ENCODE measurements around the gene GJA5. TPM values are rescaled to one million over a fixed set of nuclear protein-coding genes. Genes with fewer than 3 reads are reported as not detected.

GJA5 gene
- total RNA-seq, 1 experiment from 2014 or later: not detected

DNA sequence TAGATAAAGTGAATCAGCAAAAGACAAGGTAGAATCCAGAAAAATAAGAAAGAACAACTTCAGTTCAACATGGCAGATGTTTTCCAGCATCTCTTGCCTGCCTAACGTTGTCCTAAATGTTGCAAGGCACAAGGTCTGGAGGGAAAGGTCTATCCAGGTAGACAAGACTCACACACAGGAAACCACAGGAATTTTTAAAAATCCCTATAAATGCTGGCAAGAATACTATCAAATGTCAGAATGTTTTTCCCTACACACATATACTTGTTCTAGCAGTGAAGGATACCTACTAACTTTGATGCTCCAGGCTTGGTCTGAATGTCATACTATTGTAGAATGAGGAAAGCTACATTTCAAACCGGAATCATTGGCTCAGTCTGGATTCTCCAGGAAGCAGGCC, 10.6 kb downstream of the GJA5 start:
- Histone ChIP-seq H4K20me1 (ENCODE audit: insufficient read depth) (no peaks in the 10 kb centered on the region), H2AFZ (ENCODE audit: low read depth, low read length, poor library complexity, severe bottlenecking) (no peak overlapping the region), H3K36me3 (ENCODE audit: control insufficient read depth in 1 of 2, insufficient read depth in 2 of 2, low read length in 2 of 2) (no peaks in the 10 kb centered on the region), H3K79me2 (ENCODE audit: insufficient read depth, low read length) (no peaks in the 10 kb centered on the region), H3K27ac (ENCODE audit: low read depth, low read length) (no peak overlapping the region), H3K9me2 (ENCODE audit: insufficient read depth) (no peaks in the 10 kb centered on the region), H3K9ac (ENCODE audit: low read length) (no peak overlapping the region), H3K9me3 (ENCODE audit: control insufficient read depth in 1 of 2, insufficient read depth in 1 of 2, low read depth in 1 of 2, low read length in 2 of 2) (no peaks in the 10 kb centered on the region), H3K4me2 (ENCODE audit: low read length) (no peak overlapping the region), H3K4me3 (replicated peaks in 1 of 2; ENCODE audit: low read depth in 1 of 2, low read length in 2 of 2) (no peak overlapping the region), H3K27me3 (ENCODE audit: insufficient read depth, low read length) (no peaks in the 10 kb centered on the region), H3K4me1 (ENCODE audit: control insufficient read depth in 1 of 2, insufficient read depth in 2 of 2, low read length in 2 of 2) (peaks cover 0 to 7% of the 10 kb centered on the region in 2 experiments; a peak in 1 of 4 replicates)
- CTCF ChIA-PET: no interaction called here
- POLR2A ChIA-PET: no interaction called here
- no peak for ATAC-seq
- RAD21 ChIA-PET (ENCODE audit: low non-redundant PET in 1 of 2, low total read pairs in 2 of 2, uncharacterized antibody in 2 of 2, unreplicated experiment in 2 of 2): no interaction called here
- intact Hi-C loops (cut with micrococcal nuclease): no loop called here
- BruUV-seq (replicated peaks): no TSS peak
- no peak for DNase-seq (ENCODE audit: low read depth, low spot score)
- TF ChIP-seq EZH2phosphoT487 (IDR thresholded peaks at IDR 0.05; ENCODE audit: borderline replicate concordance) (no peak), POLR2A (IDR thresholded peaks at IDR 0.05; ENCODE audit: borderline replicate concordance, extremely low read depth, insufficient read depth, insufficient read length) (no peak), YY1 (IDR thresholded peaks at IDR 0.05; ENCODE audit: extremely low read depth, insufficient replicate concordance, low read depth, low read length) (no peak), EGR1 (IDR thresholded peaks at IDR 0.05; ENCODE audit: low read depth) (no peak), SRF (IDR thresholded peaks at IDR 0.05; ENCODE audit: low read depth) (no peak), TCF7L2 (IDR thresholded peaks at IDR 0.05; ENCODE audit: borderline replicate concordance, extremely low read depth, insufficient read depth, insufficient read length) (no peak), SP1 (IDR thresholded peaks at IDR 0.05; ENCODE audit: low read depth) (no peak), ZNF274 (IDR thresholded peaks at IDR 0.05; ENCODE audit: low read depth, low read length) (no peak), POLR2AphosphoS5 (IDR thresholded peaks at IDR 0.05; ENCODE audit: low read depth, low read length) (no peak), JUND (IDR thresholded peaks at IDR 0.05) (no peak), EZH2 (IDR thresholded peaks at IDR 0.05) (no peak), CEBPB (IDR thresholded peaks at IDR 0.05; ENCODE audit: low read depth) (no peak)
- TF ChIP-seq, protein P1, sequence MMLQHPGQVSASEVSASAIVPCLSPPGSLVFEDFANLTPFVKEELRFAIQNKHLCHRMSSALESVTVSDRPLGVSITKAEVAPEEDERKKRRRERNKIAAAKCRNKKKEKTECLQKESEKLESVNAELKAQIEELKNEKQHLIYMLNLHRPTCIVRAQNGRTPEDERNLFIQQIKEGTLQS (IDR thresholded peaks at IDR 0.05): no peak
- TF ChIP-seq, protein P2, sequence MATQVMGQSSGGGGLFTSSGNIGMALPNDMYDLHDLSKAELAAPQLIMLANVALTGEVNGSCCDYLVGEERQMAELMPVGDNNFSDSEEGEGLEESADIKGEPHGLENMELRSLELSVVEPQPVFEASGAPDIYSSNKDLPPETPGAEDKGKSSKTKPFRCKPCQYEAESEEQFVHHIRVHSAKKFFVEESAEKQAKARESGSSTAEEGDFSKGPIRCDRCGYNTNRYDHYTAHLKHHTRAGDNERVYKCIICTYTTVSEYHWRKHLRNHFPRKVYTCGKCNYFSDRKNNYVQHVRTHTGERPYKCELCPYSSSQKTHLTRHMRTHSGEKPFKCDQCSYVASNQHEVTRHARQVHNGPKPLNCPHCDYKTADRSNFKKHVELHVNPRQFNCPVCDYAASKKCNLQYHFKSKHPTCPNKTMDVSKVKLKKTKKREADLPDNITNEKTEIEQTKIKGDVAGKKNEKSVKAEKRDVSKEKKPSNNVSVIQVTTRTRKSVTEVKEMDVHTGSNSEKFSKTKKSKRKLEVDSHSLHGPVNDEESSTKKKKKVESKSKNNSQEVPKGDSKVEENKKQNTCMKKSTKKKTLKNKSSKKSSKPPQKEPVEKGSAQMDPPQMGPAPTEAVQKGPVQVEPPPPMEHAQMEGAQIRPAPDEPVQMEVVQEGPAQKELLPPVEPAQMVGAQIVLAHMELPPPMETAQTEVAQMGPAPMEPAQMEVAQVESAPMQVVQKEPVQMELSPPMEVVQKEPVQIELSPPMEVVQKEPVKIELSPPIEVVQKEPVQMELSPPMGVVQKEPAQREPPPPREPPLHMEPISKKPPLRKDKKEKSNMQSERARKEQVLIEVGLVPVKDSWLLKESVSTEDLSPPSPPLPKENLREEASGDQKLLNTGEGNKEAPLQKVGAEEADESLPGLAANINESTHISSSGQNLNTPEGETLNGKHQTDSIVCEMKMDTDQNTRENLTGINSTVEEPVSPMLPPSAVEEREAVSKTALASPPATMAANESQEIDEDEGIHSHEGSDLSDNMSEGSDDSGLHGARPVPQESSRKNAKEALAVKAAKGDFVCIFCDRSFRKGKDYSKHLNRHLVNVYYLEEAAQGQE (IDR thresholded peaks at IDR 0.05; ENCODE audit: low read depth): no peak
- TF ChIP-seq, protein P3, sequence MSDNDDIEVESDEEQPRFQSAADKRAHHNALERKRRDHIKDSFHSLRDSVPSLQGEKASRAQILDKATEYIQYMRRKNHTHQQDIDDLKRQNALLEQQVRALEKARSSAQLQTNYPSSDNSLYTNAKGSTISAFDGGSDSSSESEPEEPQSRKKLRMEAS (IDR thresholded peaks at IDR 0.05): no peak
- TF ChIP-seq, protein P4, sequence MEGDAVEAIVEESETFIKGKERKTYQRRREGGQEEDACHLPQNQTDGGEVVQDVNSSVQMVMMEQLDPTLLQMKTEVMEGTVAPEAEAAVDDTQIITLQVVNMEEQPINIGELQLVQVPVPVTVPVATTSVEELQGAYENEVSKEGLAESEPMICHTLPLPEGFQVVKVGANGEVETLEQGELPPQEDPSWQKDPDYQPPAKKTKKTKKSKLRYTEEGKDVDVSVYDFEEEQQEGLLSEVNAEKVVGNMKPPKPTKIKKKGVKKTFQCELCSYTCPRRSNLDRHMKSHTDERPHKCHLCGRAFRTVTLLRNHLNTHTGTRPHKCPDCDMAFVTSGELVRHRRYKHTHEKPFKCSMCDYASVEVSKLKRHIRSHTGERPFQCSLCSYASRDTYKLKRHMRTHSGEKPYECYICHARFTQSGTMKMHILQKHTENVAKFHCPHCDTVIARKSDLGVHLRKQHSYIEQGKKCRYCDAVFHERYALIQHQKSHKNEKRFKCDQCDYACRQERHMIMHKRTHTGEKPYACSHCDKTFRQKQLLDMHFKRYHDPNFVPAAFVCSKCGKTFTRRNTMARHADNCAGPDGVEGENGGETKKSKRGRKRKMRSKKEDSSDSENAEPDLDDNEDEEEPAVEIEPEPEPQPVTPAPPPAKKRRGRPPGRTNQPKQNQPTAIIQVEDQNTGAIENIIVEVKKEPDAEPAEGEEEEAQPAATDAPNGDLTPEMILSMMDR (IDR thresholded peaks at IDR 0.05 in 2 of 3, conservative IDR thresholded peaks at IDR 0.05 in 1 of 3; ENCODE audit: borderline replicate concordance in 1 of 3, insufficient read depth in 1 of 3, low read depth in 2 of 3, low read length in 2 of 3): no peak
